B cell (primary cell): ENCODE measurements around the gene PLCB3.

ENCODE experiments used
- EZH2 ChIP-seq: IDR thresholded peaks from 2 replicates; pipeline ENCODE4 v1.6.1; 2012; ENCODE audit warnings: borderline replicate concordance, low read depth, mild to moderate bottlenecking, moderate library complexity, low read length; ENCODE audit not compliant: insufficient read depth, poor library complexity, severe bottlenecking
- TF ChIP-seq, protein P1 (sequence below): fragments of 200-600 bp; IDR thresholded peaks from one replicate; pipeline ENCODE4 v1.8.0; 2022; ENCODE audit warnings: antibody characterized with exemption, mild to moderate bottlenecking

DNA sequence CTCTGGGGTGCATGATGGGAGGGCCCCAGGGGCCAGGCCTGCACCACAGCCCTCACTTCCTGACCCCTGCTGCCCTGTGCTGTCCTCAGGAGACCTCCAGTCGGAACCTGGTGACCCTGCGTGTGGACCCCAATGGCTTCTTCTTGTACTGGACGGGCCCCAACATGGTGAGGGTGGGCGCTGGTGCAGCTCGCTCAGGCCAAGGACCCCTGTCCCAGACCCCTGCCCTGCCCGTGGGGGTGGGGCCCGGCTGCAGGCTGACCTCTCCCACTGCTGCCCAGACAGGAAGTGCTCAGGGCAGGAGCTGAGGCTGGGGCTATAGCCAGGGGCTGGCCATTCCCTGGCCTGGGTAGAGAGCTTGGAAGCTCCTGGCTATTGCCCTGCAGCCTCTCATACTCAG, 3.0 kb downstream of the PLCB3 start:
- TF ChIP-seq, protein P1, sequence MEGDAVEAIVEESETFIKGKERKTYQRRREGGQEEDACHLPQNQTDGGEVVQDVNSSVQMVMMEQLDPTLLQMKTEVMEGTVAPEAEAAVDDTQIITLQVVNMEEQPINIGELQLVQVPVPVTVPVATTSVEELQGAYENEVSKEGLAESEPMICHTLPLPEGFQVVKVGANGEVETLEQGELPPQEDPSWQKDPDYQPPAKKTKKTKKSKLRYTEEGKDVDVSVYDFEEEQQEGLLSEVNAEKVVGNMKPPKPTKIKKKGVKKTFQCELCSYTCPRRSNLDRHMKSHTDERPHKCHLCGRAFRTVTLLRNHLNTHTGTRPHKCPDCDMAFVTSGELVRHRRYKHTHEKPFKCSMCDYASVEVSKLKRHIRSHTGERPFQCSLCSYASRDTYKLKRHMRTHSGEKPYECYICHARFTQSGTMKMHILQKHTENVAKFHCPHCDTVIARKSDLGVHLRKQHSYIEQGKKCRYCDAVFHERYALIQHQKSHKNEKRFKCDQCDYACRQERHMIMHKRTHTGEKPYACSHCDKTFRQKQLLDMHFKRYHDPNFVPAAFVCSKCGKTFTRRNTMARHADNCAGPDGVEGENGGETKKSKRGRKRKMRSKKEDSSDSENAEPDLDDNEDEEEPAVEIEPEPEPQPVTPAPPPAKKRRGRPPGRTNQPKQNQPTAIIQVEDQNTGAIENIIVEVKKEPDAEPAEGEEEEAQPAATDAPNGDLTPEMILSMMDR, result no peak
- TF ChIP-seq EZH2, result no peak
